ENCODE measurements around the gene GHRL. TPM values are rescaled to one million over a fixed set of nuclear protein-coding genes. Genes with fewer than 3 reads are reported as not detected.

GHRL gene
- total RNA-seq, 1 donor from 2014 or later: 0.48 TPM

DNA sequence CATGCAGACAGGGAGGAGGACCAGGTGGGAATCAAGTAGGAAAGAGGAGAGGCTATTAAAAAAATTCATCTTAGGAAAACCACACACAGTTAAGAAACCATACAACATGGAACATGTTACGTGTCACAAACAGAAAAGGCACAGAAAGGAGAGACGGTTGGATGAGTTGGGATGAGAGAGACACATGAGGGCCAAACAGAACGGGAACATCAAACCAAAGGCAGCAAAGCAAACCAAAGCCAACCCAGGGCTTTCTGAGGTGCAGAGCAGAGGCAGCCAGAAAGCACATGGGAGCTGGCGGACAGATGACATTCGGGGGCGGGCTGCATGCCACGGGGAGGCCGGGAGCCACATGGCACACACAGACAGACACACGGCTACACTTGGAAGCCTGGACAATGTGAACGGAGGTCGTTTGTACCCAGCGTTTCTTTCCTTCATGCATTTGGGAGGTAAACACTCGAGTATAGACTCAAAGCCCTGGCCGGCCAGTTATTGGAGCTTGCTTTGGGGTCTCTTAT, 36.8 kb upstream of the GHRL start:
- intact Hi-C loops (cut with DNase I): no loop called here

DNA sequence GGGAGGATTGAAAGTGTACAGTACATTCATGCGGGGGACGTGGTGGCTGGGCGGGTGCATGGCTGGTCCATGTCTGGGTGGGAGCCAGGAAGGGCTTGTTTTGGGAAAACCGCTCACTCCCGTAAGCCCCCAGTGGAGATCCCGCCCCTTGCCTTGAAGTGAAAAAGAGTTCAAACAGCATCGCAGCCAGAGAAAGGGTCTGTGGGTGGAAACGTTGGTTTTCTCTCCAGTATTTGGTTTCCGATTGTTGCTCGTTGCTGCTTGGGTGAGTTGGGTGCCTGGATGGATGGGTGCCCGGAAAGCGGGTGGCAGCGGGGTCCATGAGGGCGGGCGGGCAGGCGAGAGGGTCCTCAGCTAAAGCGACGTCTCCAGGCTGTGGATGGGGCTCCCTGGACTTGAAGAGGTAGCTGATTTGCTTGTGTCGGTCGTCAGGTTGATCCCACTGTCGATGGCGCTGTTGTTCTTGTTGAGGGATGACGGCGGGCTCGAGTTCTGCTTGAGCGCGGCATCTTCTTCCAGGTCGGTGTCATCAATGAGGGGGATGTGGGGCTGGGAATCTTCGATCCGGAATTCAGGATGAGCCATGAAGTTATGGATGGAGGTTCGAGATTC, 35.8 kb upstream of the GHRL start:
- no peak for DNase-seq (ENCODE audit: low spot score)
- intact Hi-C loops (cut with DNase I): no loop called here

More for the DNA sequence above, 36.8 kb upstream of the GHRL start:
- no peak for DNase-seq (ENCODE audit: low spot score)

- intact Hi-C loops (cut with DNase I): no loop called here
- DNase-seq (ENCODE audit: low spot score): no peak
Measured at GRCh38 chr3:10327592-10327991, 34.8 kb upstream of the GHRL start.

GRCh38 chr3:10322352-10322710, 29.6 kb upstream of the GHRL start:
- intact Hi-C loops (cut with DNase I): no loop called here
- DNase-seq (ENCODE audit: low spot score): no peak

GRCh38 chr3:10321630-10322351, 29.0 kb upstream of the GHRL start:
- intact Hi-C loops (cut with DNase I): no loop called here
- DNase-seq (ENCODE audit: low spot score): no peak

- intact Hi-C loops (cut with DNase I): no loop called here
- DNase-seq (ENCODE audit: low spot score): no peak
Measured at GRCh38 chr3:10320320-10320677, 27.6 kb upstream of the GHRL start.

- intact Hi-C loops (cut with DNase I): loop anchor here (5.0 kb wide), 1 partner anchor 73 kb away; the partner anchor contains the start of gene TATDN2
- no peak for DNase-seq (ENCODE audit: low spot score)
Measured at GRCh38 chr3:10319804-10320203, 27.1 kb upstream of the GHRL start.

DNA sequence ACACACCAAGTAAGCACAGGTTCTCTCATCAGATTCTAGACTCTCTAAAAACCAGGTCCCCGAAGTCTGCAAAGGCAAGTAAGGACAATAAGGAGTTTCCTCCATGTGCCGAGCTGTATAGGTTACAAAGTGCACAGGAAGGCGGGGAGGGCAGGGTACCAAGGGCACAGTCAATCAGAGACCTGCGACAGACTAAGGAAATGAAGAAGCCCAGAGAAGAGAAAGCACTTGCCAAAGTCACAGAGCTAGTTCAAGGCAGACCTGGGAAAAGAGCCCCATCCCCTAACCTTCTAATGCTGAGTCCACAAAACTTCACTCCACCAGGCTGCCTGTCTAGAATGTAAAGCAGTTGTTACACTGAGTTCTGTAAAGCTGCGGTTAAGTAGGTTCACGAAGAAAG, 26.5 kb upstream of the GHRL start:
- intact Hi-C loops (cut with DNase I): loop anchor here (5.0 kb wide), 1 partner anchor 72 kb away; the partner anchor contains the start of gene TATDN2
- no peak for DNase-seq (ENCODE audit: low spot score)

- intact Hi-C loops (cut with DNase I): loop anchor here (5.0 kb wide), 1 partner anchor 71 kb away; the partner anchor contains the start of gene TATDN2
- DNase-seq (ENCODE audit: low spot score): no peak
Measured at GRCh38 chr3:10317961-10318350, 25.2 kb upstream of the GHRL start.

DNA sequence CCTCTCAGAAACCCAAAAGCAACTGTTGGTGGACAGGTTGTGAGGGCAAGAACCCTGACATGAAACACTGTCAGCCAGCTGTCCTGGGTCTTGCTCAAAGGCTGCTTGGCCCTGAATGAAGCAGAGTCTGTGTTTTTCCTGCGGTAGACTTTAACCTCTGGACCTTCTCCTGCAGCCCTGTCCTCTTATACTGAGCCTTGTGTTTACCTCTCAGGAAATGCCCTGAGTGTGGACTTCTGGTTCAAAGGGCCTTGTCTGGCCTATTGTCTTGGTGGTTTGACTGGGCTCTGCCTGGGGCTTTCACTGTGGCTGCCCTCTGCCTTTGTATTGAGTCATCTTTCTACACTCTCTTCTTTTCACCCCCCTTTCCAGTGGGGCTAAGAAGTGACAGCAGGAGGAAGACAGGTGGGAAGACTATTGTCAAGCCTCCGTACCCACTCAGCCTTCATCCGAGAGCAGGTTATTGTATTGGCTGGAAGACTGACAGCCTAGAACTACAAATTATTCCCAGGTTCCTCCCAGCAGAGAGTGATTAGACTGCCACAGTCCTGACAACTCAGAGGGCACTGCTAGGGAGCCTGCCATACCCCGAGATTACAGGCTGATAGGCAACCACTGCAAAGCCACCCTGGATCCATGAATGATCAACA, 24.7 kb upstream of the GHRL start:
- no peak for DNase-seq (ENCODE audit: low spot score)
- intact Hi-C loops (cut with DNase I): loop anchor here (5.0 kb wide), 1 partner anchor 70 kb away; the partner anchor contains the start of gene TATDN2

- no peak for DNase-seq (ENCODE audit: low spot score)
- intact Hi-C loops (cut with DNase I): loop anchor here (5.0 kb wide), 1 partner anchor 69 kb away; the partner anchor contains the start of gene TATDN2
Measured at GRCh38 chr3:10315771-10316344, 23.1 kb upstream of the GHRL start.

GRCh38 chr3:10315101-10315500, 22.4 kb upstream of the GHRL start:
- intact Hi-C loops (cut with DNase I): loop anchor here (5.0 kb wide), 1 partner anchor 68 kb away; the partner anchor contains the start of gene TATDN2

GRCh38 chr3:10312861-10313260, 20.1 kb upstream of the GHRL start:
- no peak for DNase-seq (ENCODE audit: low spot score)
- intact Hi-C loops (cut with DNase I): no loop called here

More at GRCh38 chr3:10315101-10315500, 22.4 kb upstream of the GHRL start:
- DNase-seq (ENCODE audit: low spot score): no peak

- intact Hi-C loops (cut with DNase I): no loop called here
- no peak for DNase-seq (ENCODE audit: low spot score)
Measured at GRCh38 chr3:10312391-10312790, 19.6 kb upstream of the GHRL start.

GRCh38 chr3:10311710-10312109, 19.0 kb upstream of the GHRL start:
- intact Hi-C loops (cut with DNase I): no loop called here
- DNase-seq (ENCODE audit: low spot score): no peak

GRCh38 chr3:10310578-10310977, 17.8 kb upstream of the GHRL start:
- no peak for DNase-seq (ENCODE audit: low spot score)
- intact Hi-C loops (cut with DNase I): no loop called here

GRCh38 chr3:10309736-10310135, 17.0 kb upstream of the GHRL start:
- DNase-seq (ENCODE audit: low spot score): no peak
- intact Hi-C loops (cut with DNase I): no loop called here

DNA sequence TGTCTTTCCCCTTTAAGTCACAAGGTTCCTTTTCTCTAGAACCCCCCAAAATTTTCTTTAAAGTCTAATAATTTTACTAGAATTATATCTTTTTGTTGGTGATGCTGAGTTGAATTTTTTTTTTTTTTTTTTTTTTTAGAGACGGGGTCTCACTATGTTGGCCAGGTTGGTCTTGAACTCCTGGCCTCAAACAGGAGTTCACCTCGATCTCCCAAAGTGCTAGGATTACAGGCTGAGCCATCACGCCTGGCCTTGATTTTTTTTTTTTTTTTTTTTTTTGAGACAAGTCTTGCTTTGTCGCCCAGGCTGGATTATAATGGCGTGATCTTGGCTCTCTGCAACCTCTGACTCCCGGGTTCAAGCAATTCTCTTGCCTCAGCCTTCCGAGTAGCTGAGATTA, 15.9 kb upstream of the GHRL start:
- DNase-seq (ENCODE audit: low spot score): no peak
- intact Hi-C loops (cut with DNase I): no loop called here

DNA sequence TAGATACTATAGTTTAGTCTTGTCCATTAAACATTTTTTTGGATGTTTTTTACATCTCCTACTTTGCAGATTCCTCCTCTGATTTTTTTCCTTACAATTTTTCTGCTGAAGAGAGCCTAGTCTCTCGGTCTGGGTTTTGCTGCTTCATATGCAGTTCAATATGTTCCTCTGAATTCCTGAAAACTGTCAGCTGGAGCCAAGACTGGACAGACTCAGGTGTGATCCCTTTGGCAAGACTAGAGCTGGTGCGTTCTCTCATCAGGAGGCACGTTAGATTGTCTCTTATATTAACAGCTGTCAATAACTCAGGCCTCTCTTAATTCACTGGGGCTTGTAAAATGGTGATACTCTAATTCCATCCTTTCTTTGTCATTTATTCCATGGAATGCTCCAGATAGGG, 13.4 kb upstream of the GHRL start:
- intact Hi-C loops (cut with DNase I): no loop called here

GRCh38 chr3:10305331-10305902, 12.7 kb upstream of the GHRL start:
- intact Hi-C loops (cut with DNase I): no loop called here

More for the DNA sequence above, 13.4 kb upstream of the GHRL start:
- no peak for DNase-seq (ENCODE audit: low spot score)

More at GRCh38 chr3:10305331-10305902, 12.7 kb upstream of the GHRL start:
- DNase-seq (ENCODE audit: low spot score): no peak
